ENCODE measurements around the gene SRPK2. TPM values are rescaled to one million over a fixed set of nuclear protein-coding genes. Genes with fewer than 3 reads are reported as not detected.
"Not testable (repeated sequence)": the region's sequence is repeated elsewhere in the genome, so short reads cannot be mapped to it uniquely, and the experiment has no call there.

SRPK2 gene
- total RNA-seq, 1 donor from 2014 or later = 47.1 TPM

GRCh38 chr7:105352018-105352612 is 36.6 kb downstream of the SRPK2 start:
- Histone ChIP-seq H3K36me3 (no peaks in the 10 kb centered on the region), H3K27me3 (no peaks in the 10 kb centered on the region), H3K27ac (peak overlapping the region; percentile 43), H3K4me1 (peaks cover 36% of the 10 kb centered on the region), H3K9me3 (no peaks in the 10 kb centered on the region), H3K4me3 (no peak overlapping the region)
- intact Hi-C loops (cut with DNase I) = no loop called here
- TF ChIP-seq CTCF (IDR thresholded peaks at IDR 0.05) (no peak), POLR2A (IDR thresholded peaks at IDR 0.05) (no peak), POLR2AphosphoS5 (IDR thresholded peaks at IDR 0.05; ENCODE audit: insufficient read depth in 1 of 2, low read depth in 1 of 2) (peak in 1 of 2 donors; percentile 59)
- peak in 1 of 2 donors; percentile 91 for DNase-seq (ENCODE audit: extremely low spot score in 2 of 2)

- TF ChIP-seq POLR2A (IDR thresholded peaks at IDR 0.05) (no peak), POLR2AphosphoS5 (IDR thresholded peaks at IDR 0.05; ENCODE audit: insufficient read depth in 1 of 2, low read depth in 1 of 2) (no peak), CTCF (IDR thresholded peaks at IDR 0.05) (no peak)
- peaks cover 43% of the 10 kb centered on the region for H3K4me1 ChIP-seq
- intact Hi-C loops (cut with DNase I) = no loop called here
These were observed 37.8 kb downstream of the SRPK2 start for GRCh38 chr7:105350906-105351305.

GRCh38 chr7:105348177-105348576 is 40.5 kb downstream of the SRPK2 start:
- intact Hi-C loops (cut with DNase I); H3K27ac ChIP-seq; H3K27me3 ChIP-seq; H3K9me3 ChIP-seq; H3K4me3 ChIP-seq; H3K36me3 ChIP-seq: not testable (repeated sequence)
- peaks cover 28% of the 10 kb centered on the region for H3K4me1 ChIP-seq
- peak in 1 of 2 donors; percentile 5 for DNase-seq (ENCODE audit: extremely low spot score in 2 of 2)

More at GRCh38 chr7:105350906-105351305, 37.8 kb downstream of the SRPK2 start:
- Histone ChIP-seq H3K27me3 (no peaks in the 10 kb centered on the region), H3K36me3 (no peaks in the 10 kb centered on the region), H3K9me3 (no peaks in the 10 kb centered on the region), H3K27ac (no peak overlapping the region), H3K4me3 (no peak overlapping the region)
- no peak for DNase-seq (ENCODE audit: extremely low spot score in 2 of 2)

GRCh38 chr7:105346593-105347322 is 42.0 kb downstream of the SRPK2 start:
- no peaks in the 10 kb centered on the region for H3K36me3 ChIP-seq
- H3K27ac ChIP-seq = no peak overlapping the region
- H3K9me3 ChIP-seq = no peaks in the 10 kb centered on the region
- intact Hi-C loops (cut with DNase I) = no loop called here
- H3K4me1 ChIP-seq = peaks cover 14% of the 10 kb centered on the region
- no peaks in the 10 kb centered on the region for H3K27me3 ChIP-seq
- TF ChIP-seq POLR2AphosphoS5 (IDR thresholded peaks at IDR 0.05; ENCODE audit: insufficient read depth in 1 of 2, low read depth in 1 of 2) = no peak
- no peak for TF ChIP-seq POLR2A (IDR thresholded peaks at IDR 0.05)
- no peak for TF ChIP-seq CTCF (IDR thresholded peaks at IDR 0.05)
- no peak for DNase-seq (ENCODE audit: extremely low spot score in 2 of 2)
- no peak overlapping the region for H3K4me3 ChIP-seq

- Histone ChIP-seq H3K36me3 (no peaks in the 10 kb centered on the region), H3K27ac (no peak overlapping the region), H3K4me1 (peaks cover 9% of the 10 kb centered on the region), H3K27me3 (no peaks in the 10 kb centered on the region), H3K9me3 (no peaks in the 10 kb centered on the region), H3K4me3 (no peak overlapping the region)
- TF ChIP-seq POLR2A (IDR thresholded peaks at IDR 0.05) (no peak), POLR2AphosphoS5 (IDR thresholded peaks at IDR 0.05; ENCODE audit: insufficient read depth in 1 of 2, low read depth in 1 of 2) (no peak), CTCF (IDR thresholded peaks at IDR 0.05) (no peak)
- intact Hi-C loops (cut with DNase I) = no loop called here
- peak in 1 of 2 donors; percentile 6 for DNase-seq (ENCODE audit: extremely low spot score in 2 of 2)
These were observed 42.6 kb downstream of the SRPK2 start for GRCh38 chr7:105346138-105346537.
